NCI-H446 (cell line): ENCODE results near the gene PPP1R27.

Experiments used
- DNase-seq, 2 experiments: peaks; one replicate each; lab custom pipeline; 2025; lab: John Stamatoyannopoulos, UW

Gene PPP1R27

DNA sequence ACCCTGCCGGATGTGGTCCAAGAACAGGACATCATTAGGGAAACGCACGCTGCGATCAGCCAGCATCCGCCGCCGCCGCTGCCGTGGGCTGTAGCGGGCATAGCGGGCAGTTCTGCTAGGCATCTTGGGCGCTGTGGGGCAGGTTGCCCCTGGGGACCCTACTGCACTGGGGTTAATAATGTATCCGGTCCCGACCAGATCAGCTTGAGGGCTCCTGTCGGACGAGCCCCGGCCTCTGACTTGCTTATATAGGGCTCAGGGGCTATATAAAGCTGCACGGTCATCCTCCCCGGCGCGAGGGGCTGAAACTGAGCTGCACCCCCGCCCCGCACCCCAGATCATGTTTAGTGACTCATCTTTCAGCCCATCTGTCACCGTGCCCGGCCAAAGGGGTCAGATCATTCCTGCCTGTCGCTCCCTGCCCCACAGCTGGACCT is at the start of gene PPP1R27:
PPP1R27 (minus strand) TSS at position 220 of the 437 bp plus-strand sequence; CDS start at position 123, 97 bp downstream.
- DNase-seq = no peak

DNA sequence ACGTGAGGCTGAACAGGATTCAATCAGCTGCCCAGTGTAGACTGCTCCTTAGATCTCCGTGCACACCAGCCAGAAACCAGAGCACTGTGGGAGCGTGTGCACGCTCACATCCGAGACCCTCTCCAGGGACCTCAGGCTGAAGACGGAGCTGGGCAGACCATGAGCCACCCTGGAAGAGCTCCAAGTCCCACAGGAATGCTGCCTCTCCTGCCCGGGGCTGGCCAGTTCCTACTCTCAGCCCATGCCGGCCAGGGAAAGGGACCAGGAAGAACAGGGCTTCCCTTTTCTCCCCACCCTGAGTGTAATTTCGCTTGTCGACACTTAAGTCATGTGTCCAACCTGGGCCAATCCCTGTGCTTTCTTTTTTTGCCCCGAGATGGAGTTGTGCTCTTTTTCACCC is 49.7 kb upstream of the PPP1R27 start:
- no peak for DNase-seq

- DNase-seq = no peak
Observed at GRCh38 chr17:81879121-81879520, 44.3 kb upstream of the PPP1R27 start.

GRCh38 chr17:81878294-81878693 is 43.4 kb upstream of the PPP1R27 start:
- no peak for DNase-seq

GRCh38 chr17:81877569-81877968 is 42.7 kb upstream of the PPP1R27 start:
- no peak for DNase-seq

- peak in 1 of 2 experiments; percentile 96 for DNase-seq
Observed at GRCh38 chr17:81871387-81872230, 36.8 kb upstream of the PPP1R27 start.

DNA sequence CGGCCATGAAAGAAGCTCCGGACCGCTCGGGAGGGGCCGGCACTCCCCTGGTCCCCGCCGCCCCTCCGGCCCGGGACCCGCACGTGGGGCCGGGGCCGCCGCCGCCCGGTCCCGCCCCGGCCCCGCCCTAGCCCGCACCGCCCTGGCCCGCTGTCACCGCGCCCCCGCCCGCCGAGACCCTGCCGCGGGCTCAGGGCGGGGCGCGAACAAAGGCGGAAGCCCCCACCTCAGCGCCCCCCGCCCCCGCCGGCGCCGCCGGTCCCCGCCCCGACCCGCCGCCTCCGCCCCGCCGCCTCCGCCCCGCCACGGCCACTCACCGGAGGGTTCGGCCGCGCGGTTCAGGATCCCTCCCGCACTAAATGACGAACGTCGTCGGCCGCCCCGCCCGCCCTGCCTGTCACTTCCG is 36.1 kb upstream of the PPP1R27 start, which contains the start of gene ARHGDIA:
ARHGDIA (minus strand) TSS at position 357 of the 406 bp plus-strand sequence. CDS start 1,407 bp downstream, outside the sequence.
- DNase-seq = peak in 1 of 2 experiments; percentile 88

GRCh38 chr17:81870131-81870980 is 35.5 kb upstream of the PPP1R27 start:
- DNase-seq = peak; percentile 17 to 42

GRCh38 chr17:81869221-81870130 is 34.6 kb upstream of the PPP1R27 start:
- no peak for DNase-seq

DNA sequence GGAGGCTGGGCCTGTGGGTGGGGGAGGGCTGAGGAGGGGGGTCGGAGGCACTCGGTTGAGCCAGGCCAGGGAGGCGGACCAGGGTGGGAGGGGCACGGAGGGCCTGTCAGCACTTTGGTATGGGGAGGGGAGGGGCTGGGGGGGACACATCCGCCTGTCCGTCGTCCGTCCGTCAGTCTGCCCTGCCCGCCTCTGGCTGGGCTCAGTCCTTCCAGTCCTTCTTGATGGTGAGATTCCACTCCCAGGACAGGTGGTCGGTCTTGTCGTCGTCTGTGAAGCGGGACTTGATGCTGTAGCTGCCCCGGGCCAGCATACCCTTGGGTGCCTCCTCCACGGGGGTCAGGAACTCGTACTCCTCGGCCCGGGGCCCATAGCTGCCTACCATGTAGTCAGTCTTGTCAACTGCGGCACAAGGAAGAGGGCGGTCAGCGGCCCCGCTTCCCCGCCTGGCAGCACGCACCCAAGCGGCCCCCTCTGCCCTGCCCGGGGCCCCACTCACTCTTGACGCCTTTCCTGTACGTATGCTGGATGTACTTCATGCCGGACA is 33.9 kb upstream of the PPP1R27 start:
- peak in 1 of 2 experiments; percentile 40 for DNase-seq

DNA sequence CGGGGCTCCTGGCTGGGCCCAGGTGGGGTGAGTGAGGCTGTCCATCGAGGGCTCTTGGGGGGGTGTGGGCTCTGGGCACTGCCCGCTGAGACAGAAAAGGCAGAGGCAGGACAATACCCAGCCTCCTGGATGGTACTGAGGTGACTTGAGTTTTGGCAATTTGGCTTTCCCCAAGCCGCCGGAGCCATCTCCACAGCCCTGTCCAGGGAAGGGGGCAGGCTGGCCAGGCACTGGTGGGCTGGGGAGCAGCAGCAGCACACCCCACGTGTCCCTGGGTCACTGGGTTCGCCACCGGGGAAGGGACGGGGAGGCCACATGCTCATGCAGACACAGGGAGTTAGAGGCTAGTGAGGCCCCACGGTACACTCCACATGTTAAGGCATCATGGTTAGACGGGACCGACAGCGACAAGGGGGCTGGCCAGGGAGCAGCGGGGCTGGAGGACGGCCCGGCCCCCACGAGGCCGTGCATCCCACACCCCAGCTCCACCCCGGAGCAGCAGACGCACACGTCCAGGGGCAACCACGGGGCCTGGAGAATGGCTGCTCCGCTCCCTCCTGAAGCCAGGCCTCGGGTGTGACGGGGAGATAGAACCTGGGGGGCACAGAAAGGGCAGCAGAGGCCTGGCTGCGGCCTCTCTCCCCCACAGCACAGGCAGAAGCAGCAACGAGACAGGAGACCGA is 33.3 kb upstream of the PPP1R27 start:
- no peak for DNase-seq

DNA sequence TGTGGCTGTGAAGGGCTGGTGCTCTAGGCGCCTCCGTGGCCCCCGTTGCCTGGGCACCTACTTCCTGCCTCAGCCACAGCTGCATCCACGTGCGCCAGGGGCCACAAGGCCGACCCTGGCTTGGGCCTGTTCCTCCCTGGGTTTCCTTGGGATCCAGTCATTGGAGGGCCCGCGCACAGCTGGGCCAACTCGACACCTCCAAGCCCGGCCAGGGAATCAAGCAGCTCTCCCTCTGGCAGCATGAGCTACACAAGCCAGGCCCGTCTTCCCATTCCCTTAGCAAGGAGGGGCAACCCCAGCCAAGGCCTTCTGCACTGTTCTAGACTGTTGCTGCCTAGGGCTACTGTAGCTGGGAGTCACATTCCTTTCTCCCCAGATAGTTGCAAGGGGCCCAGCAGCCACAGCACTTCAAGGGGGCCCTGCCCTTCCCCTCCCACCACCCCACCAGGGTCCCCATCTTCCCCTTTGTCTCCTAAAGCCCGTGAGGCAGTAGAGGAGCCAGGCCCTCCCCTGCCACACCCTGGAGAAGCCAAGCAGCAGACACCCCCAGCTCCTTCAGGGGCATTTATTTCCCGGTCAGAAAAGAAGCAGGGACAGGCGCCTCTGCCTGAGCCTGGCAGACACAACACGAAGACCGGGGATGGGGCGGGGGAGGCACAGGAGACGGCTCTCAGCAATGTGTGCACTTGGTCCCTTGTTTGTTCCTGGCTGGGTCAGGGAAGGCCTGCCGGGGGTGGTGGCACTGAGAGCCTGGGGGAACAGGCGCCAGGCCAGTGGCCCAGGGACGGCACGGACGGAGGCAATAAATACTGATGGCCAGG is 32.5 kb upstream of the PPP1R27 start:
- peak in 1 of 2 experiments; percentile 57 for DNase-seq

DNA sequence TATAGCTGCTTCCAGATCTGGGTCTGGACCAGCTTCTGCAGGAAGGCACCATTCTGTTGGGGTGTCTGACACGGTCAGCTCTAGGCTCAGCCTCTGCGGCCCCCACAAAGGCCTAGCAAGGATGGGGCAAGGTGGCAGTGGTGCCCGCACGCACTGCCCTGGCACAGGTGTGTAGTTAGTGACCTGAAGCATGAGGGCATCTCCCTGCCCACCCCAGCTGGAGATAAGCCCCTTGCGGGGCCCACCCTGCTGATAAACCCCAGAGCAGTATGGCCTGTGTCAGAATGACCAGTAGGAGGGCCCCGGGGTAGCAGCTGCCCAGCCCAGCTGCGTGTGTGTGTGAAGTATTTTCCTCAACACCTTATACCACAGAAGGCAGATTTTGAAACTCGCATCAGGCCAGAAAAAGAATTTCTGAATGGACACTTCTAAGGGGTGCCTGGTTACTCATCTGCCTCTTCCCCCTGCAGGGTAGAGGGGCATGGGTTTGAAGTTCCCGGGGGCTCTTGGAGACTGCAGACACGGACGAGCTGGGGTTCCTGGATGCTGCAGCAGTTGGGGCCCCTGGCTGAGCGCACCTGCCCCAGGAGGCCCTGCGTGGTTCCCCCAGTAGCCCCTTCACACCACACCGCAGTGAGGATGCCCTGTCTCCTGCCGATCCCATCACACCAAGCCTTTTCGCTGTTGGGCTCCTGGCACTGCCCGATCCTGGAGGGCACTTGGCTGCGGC is 31.8 kb upstream of the PPP1R27 start:
- DNase-seq = no peak

GRCh38 chr17:81865733-81866439 is 31.0 kb upstream of the PPP1R27 start:
- DNase-seq = peak in 1 of 2 experiments; percentile 36

GRCh38 chr17:81865358-81865732 is 30.5 kb upstream of the PPP1R27 start:
- no peak for DNase-seq

DNA sequence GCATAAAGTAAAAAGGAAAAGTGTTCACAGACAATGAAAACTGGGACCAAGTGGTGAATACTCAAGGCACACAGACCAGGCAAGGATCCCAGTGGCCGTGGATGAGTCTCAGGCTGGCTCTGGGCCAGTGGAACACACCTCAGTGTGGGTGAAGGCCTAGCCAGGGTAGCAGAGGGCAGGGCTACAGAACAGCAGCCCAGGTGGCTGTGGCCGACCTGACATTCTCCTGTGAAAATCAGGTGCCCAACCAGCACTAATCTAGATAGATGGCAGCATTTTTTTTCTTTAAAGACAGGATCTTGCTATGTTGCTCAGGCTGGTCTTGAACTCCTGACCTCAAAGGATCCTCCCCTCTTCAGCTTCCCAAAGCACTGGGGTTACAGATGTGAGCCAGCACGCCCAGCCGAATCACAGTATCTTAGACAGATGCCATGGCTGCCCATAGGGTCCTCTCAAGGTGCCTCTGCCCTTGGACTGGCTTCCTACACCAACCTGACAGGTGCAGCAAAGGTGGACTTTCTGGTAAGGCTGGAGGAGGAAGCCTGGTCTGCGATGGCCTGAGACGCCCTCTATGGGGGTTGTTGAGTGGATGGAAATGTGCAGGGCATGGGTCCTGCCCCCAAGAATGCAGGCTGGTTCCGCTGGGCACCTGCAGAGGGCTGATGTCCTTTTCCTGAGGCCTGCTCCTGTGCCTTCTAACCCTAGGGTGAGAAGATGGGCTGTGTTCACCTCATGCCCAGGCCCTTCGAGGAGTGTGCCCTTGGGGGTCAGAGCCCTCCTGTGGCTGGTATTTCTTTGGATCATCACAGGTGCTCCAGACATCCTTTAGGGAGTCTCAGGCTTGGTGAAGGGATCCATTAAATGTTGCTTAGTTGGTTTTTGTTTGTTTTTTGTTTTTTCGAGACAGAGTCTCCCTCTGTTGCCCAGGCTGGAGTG is 29.3 kb upstream of the PPP1R27 start:
- DNase-seq = no peak

DNA sequence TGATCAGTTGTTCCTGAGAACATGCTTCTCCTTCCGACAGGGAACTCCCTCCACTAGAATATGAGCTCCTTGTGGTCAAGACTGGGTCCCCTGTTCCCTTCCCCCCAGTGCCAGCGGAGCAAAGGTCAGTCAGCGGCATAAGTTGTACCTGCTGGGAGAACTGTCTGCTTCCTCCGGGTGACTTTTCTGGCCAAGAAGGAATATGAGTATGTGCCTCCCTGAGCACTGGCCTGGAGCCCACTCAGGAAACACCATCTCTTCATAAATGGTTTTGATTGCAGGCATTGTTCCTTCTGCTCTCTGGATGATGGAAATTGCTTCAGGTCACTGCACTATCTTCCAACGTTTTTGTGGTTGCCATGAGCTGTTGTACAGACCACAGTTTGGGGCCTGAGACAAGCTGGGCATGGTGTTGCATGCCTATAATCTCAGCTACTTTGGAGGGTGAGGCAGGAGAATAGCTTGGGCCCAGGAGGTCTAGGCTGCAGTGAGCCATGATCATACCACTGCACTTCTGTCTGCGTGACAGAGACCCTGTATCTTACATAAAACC is 28.3 kb upstream of the PPP1R27 start:
- no peak for DNase-seq
